OCI-LY1 (cell line): Measurements from ENCODE around the gene SPATA17.

Source experiments
- EZH2 ChIP-seq: fragments of 200-600 bp; sonication (generic), shearing (Covaris generic); IDR thresholded peaks from 2 replicates; pipeline ENCODE4 v1.8.0; 2017; ENCODE audit warnings: borderline replicate concordance, mixed run types, mild to moderate bottlenecking, antibody characterized with exemption, low read length, moderate library complexity, mixed read lengths
- TF ChIP-seq, protein P1 (sequence below): fragments of 200-600 bp; sonication (generic), shearing (Covaris generic); IDR thresholded peaks from 2 replicates; pipeline ENCODE4 v1.5.1; 2017; ENCODE audit warnings: mild to moderate bottlenecking, antibody characterized with exemption, low read length, moderate library complexity, mixed read lengths

DNA sequence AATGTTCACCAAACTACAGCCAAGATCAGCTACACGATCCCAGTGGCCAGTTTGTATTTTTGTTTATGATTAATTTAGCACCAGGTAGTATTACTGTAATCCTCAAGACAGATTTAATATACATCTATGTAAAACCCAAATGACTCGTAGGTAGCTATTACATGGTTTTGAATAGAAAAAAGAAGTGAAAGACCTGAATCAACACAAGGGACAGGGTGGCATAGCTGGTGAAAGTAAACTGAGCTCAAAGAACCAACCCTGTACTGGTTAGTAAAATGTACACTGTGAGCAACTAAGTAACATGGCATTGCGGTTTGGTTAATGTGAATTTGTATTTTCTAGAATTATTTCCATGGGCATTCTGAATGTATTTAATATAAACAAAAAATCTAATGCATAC lies 9.1 kb upstream of the SPATA17 start:
- TF ChIP-seq, protein P1, sequence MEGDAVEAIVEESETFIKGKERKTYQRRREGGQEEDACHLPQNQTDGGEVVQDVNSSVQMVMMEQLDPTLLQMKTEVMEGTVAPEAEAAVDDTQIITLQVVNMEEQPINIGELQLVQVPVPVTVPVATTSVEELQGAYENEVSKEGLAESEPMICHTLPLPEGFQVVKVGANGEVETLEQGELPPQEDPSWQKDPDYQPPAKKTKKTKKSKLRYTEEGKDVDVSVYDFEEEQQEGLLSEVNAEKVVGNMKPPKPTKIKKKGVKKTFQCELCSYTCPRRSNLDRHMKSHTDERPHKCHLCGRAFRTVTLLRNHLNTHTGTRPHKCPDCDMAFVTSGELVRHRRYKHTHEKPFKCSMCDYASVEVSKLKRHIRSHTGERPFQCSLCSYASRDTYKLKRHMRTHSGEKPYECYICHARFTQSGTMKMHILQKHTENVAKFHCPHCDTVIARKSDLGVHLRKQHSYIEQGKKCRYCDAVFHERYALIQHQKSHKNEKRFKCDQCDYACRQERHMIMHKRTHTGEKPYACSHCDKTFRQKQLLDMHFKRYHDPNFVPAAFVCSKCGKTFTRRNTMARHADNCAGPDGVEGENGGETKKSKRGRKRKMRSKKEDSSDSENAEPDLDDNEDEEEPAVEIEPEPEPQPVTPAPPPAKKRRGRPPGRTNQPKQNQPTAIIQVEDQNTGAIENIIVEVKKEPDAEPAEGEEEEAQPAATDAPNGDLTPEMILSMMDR = no peak
- no peak for TF ChIP-seq EZH2
